ENCODE measurements around the gene KCNIP3. TPM values are rescaled to one million over a fixed set of nuclear protein-coding genes. Genes with fewer than 3 reads are reported as not detected.
"Not testable (repeated sequence)": the region's sequence is repeated elsewhere in the genome, so short reads cannot be mapped to it uniquely, and the experiment has no call there.

KCNIP3 gene
- total RNA-seq, 2 experiments from 2014 or later: not detected

DNA sequence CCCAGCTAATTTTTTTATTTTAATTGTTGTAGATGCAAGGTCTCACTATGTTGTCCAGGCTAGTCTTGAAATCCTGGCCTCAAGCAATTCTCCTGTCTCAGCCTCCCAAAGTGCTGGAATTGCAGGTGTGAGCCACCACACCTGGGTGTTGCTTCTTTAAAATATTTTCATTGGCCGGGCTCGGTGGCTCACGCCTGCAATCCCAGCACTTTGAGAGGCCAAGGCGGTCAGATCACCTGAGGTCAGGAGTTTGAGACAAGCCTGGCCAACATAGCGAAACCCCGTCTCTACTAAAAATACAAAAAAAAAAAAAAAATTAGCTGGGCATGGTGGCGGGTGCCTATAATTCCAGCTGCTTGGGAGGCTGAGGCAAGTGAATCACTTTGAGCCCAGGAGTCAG, 81.1 kb downstream of the KCNIP3 start:
- CTCF ChIA-PET: interaction anchor here (0.6 to 0.8 kb wide), 2 partner anchors 11 to 34 kb away, joined by 3 read pairs; no protein-coding TSS in a partner anchor
- POLR2A ChIA-PET: not testable (repeated sequence)

DNA sequence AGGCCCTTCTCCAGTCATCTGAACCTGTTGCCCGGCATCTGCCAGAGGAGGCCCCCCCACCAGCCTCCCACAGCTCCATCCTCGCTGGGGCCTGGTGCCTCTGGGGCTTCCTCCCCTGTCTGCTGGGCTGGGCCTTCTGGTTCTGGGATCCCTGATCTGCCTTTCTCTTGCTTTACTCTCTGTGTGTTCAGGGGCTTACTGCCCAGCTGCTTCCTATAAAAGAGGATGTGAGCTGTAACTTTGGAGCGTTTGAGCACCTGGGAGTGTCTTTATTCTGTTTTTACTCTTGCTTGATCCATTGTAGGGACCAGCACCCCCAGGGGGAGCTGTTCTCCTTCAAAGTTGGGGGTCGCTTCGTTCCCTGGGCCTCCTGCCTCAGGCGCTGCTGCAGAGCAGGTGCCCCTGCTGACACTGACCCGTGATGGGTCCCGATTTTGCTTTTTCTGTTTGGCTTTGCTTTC, 82.3 kb downstream of the KCNIP3 start:
- ChIA-PET CTCF (no interaction called here), POLR2A (no interaction called here)

- CTCF ChIA-PET: no interaction called here
Observed at GRCh38 chr2:95380280-95380679, 83.1 kb downstream of the KCNIP3 start.

DNA sequence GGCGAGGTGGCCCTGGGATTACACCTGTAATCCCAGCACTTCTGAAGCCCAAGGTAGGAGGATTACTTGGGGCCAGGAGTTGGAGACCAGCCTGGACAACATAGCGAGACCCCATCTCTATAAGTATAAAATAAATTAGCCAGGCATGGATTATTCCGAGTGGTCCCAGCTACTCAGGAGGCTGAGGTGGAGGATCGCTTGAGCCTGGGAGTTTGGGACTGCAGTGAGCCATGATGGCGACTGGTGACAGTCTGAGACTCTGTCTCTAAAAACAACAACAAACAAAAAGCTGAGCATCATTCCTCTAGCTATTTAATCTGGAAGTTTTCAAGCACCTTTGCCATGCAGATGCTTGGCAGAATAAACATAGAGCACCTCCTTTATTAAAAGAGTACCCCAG, 83.6 kb downstream of the KCNIP3 start:
- ChIA-PET CTCF (no interaction called here), POLR2A (no interaction called here)

More at GRCh38 chr2:95380280-95380679, 83.1 kb downstream of the KCNIP3 start:
- POLR2A ChIA-PET: no interaction called here

GRCh38 chr2:95381212-95382191, 84.4 kb downstream of the KCNIP3 start:
- CTCF ChIA-PET: no interaction called here

GRCh38 chr2:95382192-95382591, 85.0 kb downstream of the KCNIP3 start:
- ChIA-PET CTCF (no interaction called here), POLR2A (no interaction called here)

More at GRCh38 chr2:95381212-95382191, 84.4 kb downstream of the KCNIP3 start:
- POLR2A ChIA-PET: no interaction called here

- POLR2A ChIA-PET: no interaction called here
- CTCF ChIA-PET: no interaction called here
Observed at GRCh38 chr2:95382686-95383634, 85.8 kb downstream of the KCNIP3 start.

GRCh38 chr2:95383635-95384027, 86.5 kb downstream of the KCNIP3 start:
- ChIA-PET POLR2A (no interaction called here), CTCF (no interaction called here)

GRCh38 chr2:95384854-95385569, 87.9 kb downstream of the KCNIP3 start:
- POLR2A ChIA-PET: no interaction called here
- CTCF ChIA-PET: interaction anchor here (0.9 kb wide), 1 partner anchor 16 kb away, joined by 3 read pairs; no protein-coding TSS in a partner anchor

DNA sequence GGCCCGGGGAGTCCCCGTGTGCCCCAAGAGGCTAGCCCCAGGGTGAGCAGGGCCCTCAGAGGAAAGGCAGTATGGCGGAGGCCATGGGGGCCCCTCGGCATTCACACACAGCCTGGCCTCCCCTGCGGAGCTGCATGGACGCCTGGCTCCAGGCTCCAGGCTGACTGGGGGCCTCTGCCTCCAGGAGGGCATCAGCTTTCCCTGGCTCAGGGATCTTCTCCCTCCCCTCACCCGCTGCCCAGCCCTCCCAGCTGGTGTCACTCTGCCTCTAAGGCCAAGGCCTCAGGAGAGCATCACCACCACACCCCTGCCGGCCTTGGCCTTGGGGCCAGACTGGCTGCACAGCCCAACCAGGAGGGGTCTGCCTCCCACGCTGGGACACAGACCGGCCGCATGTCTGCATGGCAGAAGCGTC, 88.4 kb downstream of the KCNIP3 start:
- ChIA-PET POLR2A (no interaction called here), CTCF (no interaction called here)

DNA sequence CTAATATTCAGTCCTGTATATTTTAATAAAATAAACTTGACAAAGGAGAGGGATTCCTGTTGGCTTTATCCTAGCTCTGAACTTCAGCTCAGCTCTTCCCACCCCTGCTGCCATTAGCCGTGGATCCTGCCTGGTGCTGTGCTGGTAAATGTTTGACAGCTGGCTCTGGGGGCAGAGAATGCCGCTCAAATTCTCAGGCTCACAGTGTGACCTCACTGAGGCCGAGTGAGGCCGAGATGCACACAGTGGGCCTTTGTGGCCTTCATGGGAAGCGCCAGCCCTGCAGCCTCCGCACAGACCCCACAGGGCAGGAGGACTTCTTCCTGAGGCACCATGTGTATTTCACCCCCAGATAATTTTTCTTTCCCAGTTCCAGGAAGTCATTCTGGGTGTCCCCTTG, 88.9 kb downstream of the KCNIP3 start:
- ChIA-PET CTCF (no interaction called here), POLR2A (no interaction called here)

DNA sequence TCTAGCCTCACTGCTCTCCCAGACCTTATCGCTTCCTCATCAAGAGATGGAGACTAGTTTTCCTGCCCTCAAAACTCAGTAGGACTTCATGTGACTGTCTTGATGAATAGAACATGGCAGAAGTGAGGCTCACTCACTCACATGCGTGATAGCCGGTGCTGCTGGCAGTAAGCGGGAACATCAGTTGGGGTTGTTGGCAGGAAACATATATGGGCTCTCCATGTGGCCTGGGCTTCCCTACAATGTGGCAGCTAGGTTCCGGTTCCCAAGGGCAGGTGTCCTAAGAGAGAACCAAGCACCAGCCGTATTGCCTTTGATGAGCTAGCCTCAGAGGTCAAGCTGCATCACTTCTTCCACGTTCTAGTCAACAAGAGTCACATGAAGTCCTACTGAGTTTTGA, 90.2 kb downstream of the KCNIP3 start:
- POLR2A ChIA-PET: interaction anchor here (0.9 kb wide), 1 partner anchor 15 kb away, joined by 3 read pairs; the partner anchor contains the start of gene FAHD2A
- CTCF ChIA-PET: interaction anchor here (1.1 kb wide), 1 partner anchor 42 kb away, joined by 3 read pairs; no protein-coding TSS in a partner anchor

DNA sequence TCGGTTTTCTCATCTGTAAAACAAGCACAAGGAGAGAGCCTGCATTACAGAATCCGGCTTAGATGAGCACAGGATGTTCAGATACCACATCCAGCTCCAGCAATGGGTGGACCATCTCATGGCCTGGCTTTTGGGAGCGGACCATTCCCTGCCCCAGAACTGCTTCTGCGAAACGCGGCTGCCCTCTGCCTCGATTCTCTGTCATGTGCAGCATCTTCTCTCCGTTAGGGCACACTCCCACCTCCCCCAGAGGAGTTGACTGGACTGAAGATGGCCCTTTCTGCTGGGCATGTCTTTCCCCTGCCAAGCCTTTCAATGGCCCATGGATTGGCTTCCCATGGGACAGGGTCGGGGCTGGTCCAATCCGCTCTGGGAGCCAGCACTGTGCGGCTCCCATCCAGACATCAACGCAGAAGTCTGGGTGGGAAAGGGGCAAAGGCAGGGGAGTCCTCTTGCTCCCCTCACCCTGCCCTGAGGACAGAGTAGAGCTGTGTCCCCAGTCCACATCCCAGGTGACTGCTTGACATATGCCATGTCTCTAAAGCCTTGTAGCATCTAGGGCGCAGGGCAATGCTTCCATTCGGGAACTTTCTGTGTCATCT, 91.0 kb downstream of the KCNIP3 start:
- ChIA-PET CTCF (interaction anchor here (2.0 kb wide), 1 partner anchor 43 kb away, joined by 6 read pairs; no protein-coding TSS in a partner anchor), POLR2A (interaction anchor here (0.9 kb wide), 1 partner anchor 15 kb away, joined by 3 read pairs; the partner anchor contains the start of gene FAHD2A)

GRCh38 chr2:95388856-95389244, 91.7 kb downstream of the KCNIP3 start:
- ChIA-PET CTCF (interaction anchor here (0.9 to 2.0 kb wide), 4 partner anchors 11 to 343 kb away, joined by 3 to 6 read pairs (median 4); no protein-coding TSS in a partner anchor), POLR2A (no interaction called here)

DNA sequence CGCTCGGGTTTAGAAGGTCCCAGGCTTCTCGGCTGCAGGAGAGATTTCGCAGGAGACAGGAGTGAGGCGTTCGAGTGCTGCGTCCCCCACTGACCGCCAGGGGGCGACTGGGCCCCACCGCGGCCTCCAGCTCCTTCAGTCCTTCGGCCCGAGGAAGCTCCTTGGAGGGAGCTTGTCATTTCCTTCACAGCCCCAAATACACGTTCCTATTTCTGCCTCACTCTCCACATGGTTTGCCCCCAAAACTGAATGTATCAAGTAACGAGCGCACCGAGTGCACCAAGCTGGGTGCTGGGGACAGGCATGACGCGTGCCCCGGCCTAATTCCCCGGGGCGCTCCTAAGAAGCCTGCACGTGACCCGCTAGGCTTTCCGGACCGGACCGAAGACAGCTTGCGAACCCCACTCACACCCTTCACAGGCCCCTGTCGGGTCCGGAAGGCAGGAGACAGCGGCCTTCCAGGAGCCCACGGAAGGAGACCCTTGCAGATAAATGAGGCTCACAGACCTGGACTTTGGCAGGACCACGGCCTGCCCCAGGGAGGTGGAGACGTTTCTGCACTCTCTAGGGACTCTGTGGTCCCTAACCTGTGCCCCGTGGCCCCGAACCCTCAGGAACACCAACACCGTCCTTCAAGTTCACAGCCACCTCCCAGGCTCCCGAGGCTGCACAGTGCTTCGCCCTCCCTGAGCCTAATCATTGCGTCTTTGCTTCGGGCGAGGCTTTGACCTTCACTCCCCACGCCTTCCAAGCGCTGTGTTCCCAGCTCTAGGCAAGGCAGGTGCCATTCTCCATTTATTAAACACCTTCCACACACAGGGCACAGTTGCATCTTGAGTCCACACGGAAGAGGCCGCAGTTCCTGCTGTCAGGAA, 92.3 kb downstream of the KCNIP3 start:
- CTCF ChIA-PET: interaction anchor here (0.7 to 2.0 kb wide), 6 partner anchors 12 to 343 kb away, joined by 3 to 6 read pairs (median 3); no protein-coding TSS in a partner anchor

DNA sequence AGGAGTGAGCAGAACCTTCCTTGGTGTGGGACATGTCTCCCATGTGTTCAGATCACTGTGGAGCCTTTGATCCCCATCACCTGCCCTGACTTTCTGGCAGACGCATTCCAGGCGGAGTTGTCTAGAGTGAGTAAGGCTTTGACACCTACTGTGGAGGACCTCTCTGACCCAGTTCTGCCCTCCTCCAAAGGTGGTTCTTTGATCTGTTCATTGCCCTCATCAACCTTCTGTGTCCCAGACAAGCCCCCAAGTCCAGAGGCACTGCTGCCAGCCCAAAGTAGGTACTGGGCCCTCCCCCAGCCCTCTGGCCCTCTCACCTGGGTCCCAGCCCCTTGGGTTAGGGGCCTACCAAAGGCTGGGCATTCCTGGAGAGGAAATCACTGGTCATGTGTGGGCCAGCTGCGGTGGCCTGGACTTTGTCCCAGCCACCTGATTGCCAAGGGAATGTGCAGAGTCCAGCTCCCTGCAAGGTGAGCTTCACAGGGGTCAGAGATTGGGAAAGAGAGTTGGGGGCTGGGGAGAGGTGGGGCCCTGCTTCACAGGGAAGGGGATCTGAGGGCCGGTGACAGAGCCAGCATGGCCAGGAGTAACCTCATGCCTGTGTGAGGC, 93.2 kb downstream of the KCNIP3 start:
- ChIA-PET CTCF (no interaction called here), POLR2A (no interaction called here)

More for the DNA sequence above, 92.3 kb downstream of the KCNIP3 start:
- POLR2A ChIA-PET: no interaction called here

DNA sequence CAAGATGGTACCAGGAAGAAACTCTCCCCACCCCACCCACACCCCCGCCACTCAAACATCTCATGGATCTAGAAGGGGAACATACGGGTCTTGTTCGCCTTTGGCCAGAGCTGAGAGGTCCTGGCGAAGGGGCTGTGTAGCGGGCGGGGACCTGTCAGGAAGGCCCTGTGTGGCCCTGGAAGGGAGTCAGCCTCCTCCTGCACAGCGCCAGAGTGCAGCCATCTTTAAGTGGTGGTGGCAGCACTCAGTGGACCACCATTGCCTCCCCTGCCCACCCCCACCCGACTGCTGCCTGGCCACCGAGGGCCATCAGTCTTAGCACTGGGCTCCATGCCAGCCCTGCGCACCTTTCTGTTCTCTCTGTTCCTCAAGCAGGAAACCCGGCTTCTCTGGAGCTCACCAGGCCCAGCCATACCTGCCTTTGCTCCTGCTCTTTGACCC, 93.8 kb downstream of the KCNIP3 start:
- CTCF ChIA-PET: interaction anchor here (0.6 kb wide), 1 partner anchor 78 kb away, joined by 3 read pairs; no protein-coding TSS in a partner anchor

More for the DNA sequence above, 93.8 kb downstream of the KCNIP3 start:
- POLR2A ChIA-PET: no interaction called here

Data from activated CD8-positive, alpha-beta memory T cell treated with anti-CD3 and anti-CD28 coated beads for 36 hours (primary cell).